DND-41 (cell line): ENCODE data around the gene NIM1K.
"Not testable (repeated sequence)": the region's sequence is repeated elsewhere in the genome, so short reads cannot be mapped to it uniquely, and the experiment has no call there.

Source experiments
- ATAC-seq: fragments of 200-7000 bp; cut with Tn5 transposase; 3 replicates; pipeline ENCODE4 v1.9.1; 2021; ENCODE audit warnings: low read depth; ENCODE audit not compliant: insufficient read depth
- DNase-seq: peaks from one replicate; pipeline ENCODE4 v3.0.0-alpha.2; 2020
- H2AFZ ChIP-seq: 2 replicates; pipeline ENCODE4 v1.6.0; 2012; ENCODE audit warnings: low read depth, low read length
- H3K27ac ChIP-seq: 2 replicates; pipeline ENCODE4 v1.5.1; 2012; ENCODE audit warnings: low read length, inconsistent platforms
- H3K27me3 ChIP-seq: fragments of 200-600 bp; sonication (generic); 2 replicates; pipeline ENCODE4 v1.6.0; 2012; ENCODE audit warnings: low read length, mild to moderate bottlenecking, inconsistent platforms; ENCODE audit not compliant: insufficient read depth, poor library complexity
- H3K36me3 ChIP-seq: 2 replicates; pipeline ENCODE4 v1.5.1; 2012; ENCODE audit warnings: low read length, inconsistent platforms; ENCODE audit not compliant: insufficient read depth
- H3K4me1 ChIP-seq: 2 replicates; pipeline ENCODE4 v1.5.1; 2012; ENCODE audit warnings: mild to moderate bottlenecking, low read length; ENCODE audit not compliant: insufficient read depth
- H3K4me2 ChIP-seq: 2 replicates; pipeline ENCODE4 v1.6.0; 2012; ENCODE audit warnings: mild to moderate bottlenecking, moderate library complexity, low read length, inconsistent platforms; ENCODE audit not compliant: insufficient read depth
- H3K4me3 ChIP-seq, 2 experiments: fragments of 200-600 bp in 1 of 2; shearing (Covaris generic) in 1 of 2; 2 replicates each; pipeline ENCODE4 v1.5.1; 2012 to 2016; ENCODE audit warnings: inconsistent platforms in 2 of 2, low read length in 2 of 2, mild to moderate bottlenecking in 2 of 2, low read depth in 1 of 2, moderate library complexity in 1 of 2
- H3K79me2 ChIP-seq: 2 replicates; pipeline ENCODE4 v1.6.0; 2012; ENCODE audit warnings: low read length, inconsistent platforms; ENCODE audit not compliant: insufficient read depth
- H3K9ac ChIP-seq: 2 replicates; pipeline ENCODE4 v1.6.0; 2012; ENCODE audit warnings: low read depth, mild to moderate bottlenecking, inconsistent platforms, low read length, moderate library complexity
- H3K9me3 ChIP-seq: 2 replicates; pipeline ENCODE4 v1.5.1; 2012; ENCODE audit warnings: low read length, moderate library complexity, mild to moderate bottlenecking, inconsistent platforms; ENCODE audit not compliant: insufficient read depth, severe bottlenecking
- H4K20me1 ChIP-seq: 2 replicates; pipeline ENCODE4 v1.6.0; 2012; ENCODE audit warnings: low read length; ENCODE audit not compliant: insufficient read depth
- EZH2 ChIP-seq: IDR thresholded peaks from 3 replicates; pipeline ENCODE4 v1.6.1; 2012; ENCODE audit warnings: borderline replicate concordance, low read depth, mild to moderate bottlenecking, moderate library complexity, low read length, inconsistent platforms; ENCODE audit not compliant: severe bottlenecking
- TF ChIP-seq, protein P1 (sequence below): IDR thresholded peaks from 2 replicates; pipeline ENCODE4 v1.5.1; 2012; ENCODE audit warnings: borderline replicate concordance, low read length, moderate library complexity, mild to moderate bottlenecking; ENCODE audit not compliant: poor library complexity, severe bottlenecking; ENCODE audit errors: extremely low read depth

The NIM1K gene

DNA sequence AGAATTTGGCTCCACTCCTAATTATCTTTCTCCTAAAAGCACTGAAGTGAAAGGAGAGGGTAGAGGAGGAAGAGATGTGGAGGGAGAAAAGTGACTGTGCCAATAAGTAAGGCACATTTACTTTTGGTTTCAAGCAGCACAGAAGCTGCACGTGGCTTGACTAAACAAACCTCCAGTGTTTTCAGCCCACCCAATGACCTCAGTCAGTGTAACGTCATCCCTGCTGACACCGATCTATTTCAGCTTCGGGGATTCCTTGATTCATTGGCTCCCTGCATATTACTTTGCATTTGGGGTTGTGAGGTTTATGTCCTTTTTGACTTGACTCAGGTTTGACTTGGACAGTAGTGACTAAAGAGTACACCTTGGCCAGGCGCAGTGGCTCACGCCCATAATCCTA lies 35.6 kb upstream of the NIM1K start:
- Histone ChIP-seq H2AFZ (no peak overlapping the region), H3K27ac (no peak overlapping the region), H3K79me2 (peaks cover 73% of the 10 kb centered on the region), H3K9ac (no peak overlapping the region), H3K9me3 (no peaks in the 10 kb centered on the region), H4K20me1 (peaks cover 34% of the 10 kb centered on the region; the same call in 1 of the 2 replicates), H3K4me2 (no peak overlapping the region), H3K4me3 (no peak overlapping the region), H3K4me1 (no peaks in the 10 kb centered on the region), H3K27me3 (no peaks in the 10 kb centered on the region), H3K36me3 (peaks cover 81% of the 10 kb centered on the region)
- DNase-seq (no peak), ATAC-seq (no peak)
- TF ChIP-seq, protein P1, sequence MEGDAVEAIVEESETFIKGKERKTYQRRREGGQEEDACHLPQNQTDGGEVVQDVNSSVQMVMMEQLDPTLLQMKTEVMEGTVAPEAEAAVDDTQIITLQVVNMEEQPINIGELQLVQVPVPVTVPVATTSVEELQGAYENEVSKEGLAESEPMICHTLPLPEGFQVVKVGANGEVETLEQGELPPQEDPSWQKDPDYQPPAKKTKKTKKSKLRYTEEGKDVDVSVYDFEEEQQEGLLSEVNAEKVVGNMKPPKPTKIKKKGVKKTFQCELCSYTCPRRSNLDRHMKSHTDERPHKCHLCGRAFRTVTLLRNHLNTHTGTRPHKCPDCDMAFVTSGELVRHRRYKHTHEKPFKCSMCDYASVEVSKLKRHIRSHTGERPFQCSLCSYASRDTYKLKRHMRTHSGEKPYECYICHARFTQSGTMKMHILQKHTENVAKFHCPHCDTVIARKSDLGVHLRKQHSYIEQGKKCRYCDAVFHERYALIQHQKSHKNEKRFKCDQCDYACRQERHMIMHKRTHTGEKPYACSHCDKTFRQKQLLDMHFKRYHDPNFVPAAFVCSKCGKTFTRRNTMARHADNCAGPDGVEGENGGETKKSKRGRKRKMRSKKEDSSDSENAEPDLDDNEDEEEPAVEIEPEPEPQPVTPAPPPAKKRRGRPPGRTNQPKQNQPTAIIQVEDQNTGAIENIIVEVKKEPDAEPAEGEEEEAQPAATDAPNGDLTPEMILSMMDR, result no peak
- no peak for TF ChIP-seq EZH2

GRCh38 chr5:43157068-43157467 lies 35.0 kb upstream of the NIM1K start:
- Histone ChIP-seq H3K9ac (no peak overlapping the region), H3K4me1 (no peaks in the 10 kb centered on the region), H3K36me3 (peaks cover 83% of the 10 kb centered on the region), H3K79me2 (peaks cover 66% of the 10 kb centered on the region), H3K27ac (no peak overlapping the region), H3K4me2 (no peak overlapping the region), H2AFZ (no peak overlapping the region), H4K20me1 (peaks cover 34% of the 10 kb centered on the region; the same call in 1 of the 2 replicates), H3K27me3 (no peaks in the 10 kb centered on the region), H3K4me3 (no peak overlapping the region), H3K9me3 (no peaks in the 10 kb centered on the region)
- DNase-seq (no peak), ATAC-seq (no peak)
- TF ChIP-seq, protein P1, result no peak
- TF ChIP-seq EZH2, result no peak

DNA sequence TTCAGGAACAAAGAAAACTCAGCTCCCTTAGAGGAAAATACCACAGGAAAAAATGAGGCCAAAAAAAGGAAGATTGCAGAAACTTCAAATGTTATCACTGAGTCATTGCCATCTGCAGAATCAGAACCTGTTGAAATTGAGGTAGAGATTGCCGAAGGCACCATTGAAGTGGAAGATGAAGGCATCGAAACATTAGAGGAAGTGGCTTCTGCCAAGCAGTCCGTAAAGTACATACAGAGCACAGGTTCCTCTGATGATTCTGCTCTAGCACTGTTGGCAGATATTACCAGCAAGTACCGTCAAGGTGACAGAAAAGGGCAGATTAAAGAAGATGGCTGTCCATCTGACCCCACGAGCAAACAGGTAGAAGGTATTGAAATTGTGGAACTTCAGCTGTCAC lies 30.8 kb upstream of the NIM1K start:
- Histone ChIP-seq H3K4me3 (no peak overlapping the region), H3K27me3 (no peaks in the 10 kb centered on the region), H3K4me1 (no peaks in the 10 kb centered on the region), H3K27ac (no peak overlapping the region), H3K9me3 (no peaks in the 10 kb centered on the region), H2AFZ (no peak overlapping the region), H3K36me3 (peaks cover 81% of the 10 kb centered on the region), H3K4me2 (no peak overlapping the region), H4K20me1 (peaks cover 11% of the 10 kb centered on the region; the same call in 1 of the 2 replicates), H3K79me2 (peaks cover 34% of the 10 kb centered on the region; the same call in 1 of the 2 replicates), H3K9ac (no peak overlapping the region)
- TF ChIP-seq, protein P1, result no peak
- TF ChIP-seq EZH2, result no peak
- ATAC-seq (peak; percentile 37; the same call in 2 of the 3 replicates), DNase-seq (no peak)

DNA sequence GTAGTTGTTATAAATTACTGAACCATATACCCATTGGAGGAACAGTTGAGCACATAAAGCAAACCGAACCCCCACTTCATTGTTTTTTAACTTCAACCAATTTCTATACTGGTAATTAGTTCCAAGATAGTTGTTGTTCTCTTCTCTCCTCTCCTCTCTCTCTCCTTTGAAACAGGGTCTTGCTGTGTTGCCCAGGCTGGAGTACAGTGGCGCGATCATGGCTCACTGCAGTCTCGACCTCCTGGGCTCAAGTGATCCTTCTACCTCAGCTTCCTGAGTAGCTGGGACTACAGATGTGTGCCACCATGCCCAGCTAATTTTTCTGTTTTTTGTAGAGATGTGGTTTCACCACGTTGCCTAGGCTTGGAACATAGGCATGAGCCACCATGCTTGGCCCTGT lies 27.2 kb upstream of the NIM1K start:
- not testable (repeated sequence) for H3K27ac ChIP-seq, H4K20me1 ChIP-seq, H2AFZ ChIP-seq, H3K4me1 ChIP-seq, H3K4me2 ChIP-seq, H3K9me3 ChIP-seq, H3K4me3 ChIP-seq, DNase-seq, H3K27me3 ChIP-seq, H3K9ac ChIP-seq
- 0 out of 3 replicates have a peak, but pooled peaks have one; percentile 35 for ATAC-seq
- peaks cover 11% of the 10 kb centered on the region; the same call in 1 of the 2 replicates for H3K79me2 ChIP-seq
- peaks cover 86% of the 10 kb centered on the region for H3K36me3 ChIP-seq
